Upper lobe of right lung (tissue), 1 donor: ENCODE results near the gene GRAMD1A. TPM values are rescaled to one million over a fixed set of nuclear protein-coding genes. Genes with fewer than 3 reads are reported as not detected.
"Not testable (repeated sequence)": the region's sequence is repeated elsewhere in the genome, so short reads cannot be mapped to it uniquely, and the experiment has no call there.

Source experiments
- ATAC-seq: fragments of 200-7000 bp; cut with Tn5 transposase; one replicate; pipeline ENCODE4 v1.9.1; 2020; ENCODE audit warnings: mild to moderate bottlenecking, moderate library complexity
- DNase-seq: peaks from one replicate; pipeline ENCODE4 v3.0.0-alpha.2; 2020
- H3K27ac ChIP-seq: fragments of 200-600 bp; one replicate; pipeline ENCODE4 v1.8.0; 2022
- H3K27me3 ChIP-seq: fragments of 200-600 bp; one replicate; pipeline ENCODE4 v1.8.0; 2022; ENCODE audit warnings: mild to moderate bottlenecking
- H3K36me3 ChIP-seq: fragments of 200-600 bp; one replicate; pipeline ENCODE4 v1.8.0; 2022
- H3K4me1 ChIP-seq: fragments of 200-600 bp; one replicate; pipeline ENCODE4 v1.8.0; 2022
- H3K4me3 ChIP-seq: fragments of 200-600 bp; one replicate; pipeline ENCODE4 v1.8.0; 2022; ENCODE audit warnings: mild to moderate bottlenecking
- H3K9me3 ChIP-seq: fragments of 200-600 bp; one replicate; pipeline ENCODE4 v1.8.0; 2022
- intact Hi-C: fragments of 100-400 bp; cut with DNase I; formaldehyde crosslinking; loops from one replicate; pipeline ENCODE4 v1.11.0; 2022
- total RNA-seq: library from RNA; stranded (reverse); fragmentation: NEBNext Ultra II Directional; extraction: Animal tissue kit (Norgen Biotek cat#: 25700); gene quantifications from one replicate; pipeline ENCODE4 v1.2.1, GENCODE V29; 2021
- TF ChIP-seq, protein P1 (sequence below): fragments of 200-600 bp; IDR thresholded peaks from one replicate; pipeline ENCODE4 v1.8.0; 2022; ENCODE audit warnings: antibody characterized with exemption
- donor health status: DM: no; HTN: yes; CAD: no; lungs with severe emphysema.

Gene GRAMD1A
- total RNA-seq, 1 donor from 2014 or later, result 107 TPM

GRCh38 chr19:35027851-35028599 is 27.9 kb downstream of the GRAMD1A start:
- no peak overlapping the region for H3K27ac ChIP-seq
- ATAC-seq, result no peak
- intact Hi-C loops, result no loop called here
- TF ChIP-seq, protein P1, sequence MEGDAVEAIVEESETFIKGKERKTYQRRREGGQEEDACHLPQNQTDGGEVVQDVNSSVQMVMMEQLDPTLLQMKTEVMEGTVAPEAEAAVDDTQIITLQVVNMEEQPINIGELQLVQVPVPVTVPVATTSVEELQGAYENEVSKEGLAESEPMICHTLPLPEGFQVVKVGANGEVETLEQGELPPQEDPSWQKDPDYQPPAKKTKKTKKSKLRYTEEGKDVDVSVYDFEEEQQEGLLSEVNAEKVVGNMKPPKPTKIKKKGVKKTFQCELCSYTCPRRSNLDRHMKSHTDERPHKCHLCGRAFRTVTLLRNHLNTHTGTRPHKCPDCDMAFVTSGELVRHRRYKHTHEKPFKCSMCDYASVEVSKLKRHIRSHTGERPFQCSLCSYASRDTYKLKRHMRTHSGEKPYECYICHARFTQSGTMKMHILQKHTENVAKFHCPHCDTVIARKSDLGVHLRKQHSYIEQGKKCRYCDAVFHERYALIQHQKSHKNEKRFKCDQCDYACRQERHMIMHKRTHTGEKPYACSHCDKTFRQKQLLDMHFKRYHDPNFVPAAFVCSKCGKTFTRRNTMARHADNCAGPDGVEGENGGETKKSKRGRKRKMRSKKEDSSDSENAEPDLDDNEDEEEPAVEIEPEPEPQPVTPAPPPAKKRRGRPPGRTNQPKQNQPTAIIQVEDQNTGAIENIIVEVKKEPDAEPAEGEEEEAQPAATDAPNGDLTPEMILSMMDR, result no peak
- H3K9me3 ChIP-seq, result no peaks in the 10 kb centered on the region
- H3K4me3 ChIP-seq, result no peak overlapping the region
- peaks cover 6% of the 10 kb centered on the region for H3K4me1 ChIP-seq
- H3K27me3 ChIP-seq, result no peaks in the 10 kb centered on the region
- peaks cover 49% of the 10 kb centered on the region for H3K36me3 ChIP-seq
- DNase-seq, result no peak

GRCh38 chr19:35028600-35028885 is 28.4 kb downstream of the GRAMD1A start:
- DNase-seq, H3K27me3 ChIP-seq, ATAC-seq, H3K9me3 ChIP-seq, H3K4me1 ChIP-seq, H3K4me3 ChIP-seq, H3K27ac ChIP-seq, intact Hi-C loops: not testable (repeated sequence)
- peaks cover 44% of the 10 kb centered on the region for H3K36me3 ChIP-seq

GRCh38 chr19:35029275-35029736 is 29.2 kb downstream of the GRAMD1A start:
- H3K4me3 ChIP-seq, intact Hi-C loops, H3K4me1 ChIP-seq, ATAC-seq, H3K27me3 ChIP-seq, H3K27ac ChIP-seq, DNase-seq, H3K9me3 ChIP-seq: not testable (repeated sequence)
- H3K36me3 ChIP-seq, result peaks cover 36% of the 10 kb centered on the region

DNA sequence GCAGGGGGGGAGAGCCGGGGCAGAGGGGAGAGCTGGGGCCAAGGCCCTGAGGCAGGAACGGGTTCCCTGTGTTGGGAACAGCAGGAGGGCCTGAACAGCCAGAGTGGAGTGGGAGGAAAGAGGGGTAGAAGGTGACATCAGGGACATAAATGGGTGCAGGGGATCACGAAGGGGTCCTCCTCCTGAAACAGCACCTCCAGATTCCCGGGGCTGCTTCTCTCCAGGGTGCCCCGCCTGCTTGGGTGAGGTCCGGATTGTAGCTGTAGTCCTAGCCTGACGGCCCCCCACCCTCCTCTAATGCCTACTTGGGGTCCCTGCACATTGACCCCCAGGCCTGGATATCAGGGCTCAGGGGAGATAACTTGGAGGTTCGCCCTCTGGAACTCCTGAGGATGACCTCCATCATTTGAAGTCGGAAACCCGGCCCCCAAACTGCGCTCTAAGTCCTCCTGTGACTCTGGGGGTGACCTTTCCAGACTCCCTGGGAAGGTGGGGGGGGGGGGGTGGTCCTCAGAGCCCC is 29.7 kb downstream of the GRAMD1A start:
- TF ChIP-seq, protein P1, result no peak
- H3K36me3 ChIP-seq, result peaks cover 32% of the 10 kb centered on the region
- intact Hi-C loops, result no loop called here
- no peaks in the 10 kb centered on the region for H3K9me3 ChIP-seq
- H3K4me3 ChIP-seq, result peak overlapping the region; percentile 37
- ATAC-seq (peak; percentile 1), DNase-seq (no peak)
- H3K27ac ChIP-seq, result no peak overlapping the region
- no peaks in the 10 kb centered on the region for H3K27me3 ChIP-seq
- H3K4me1 ChIP-seq, result peaks cover 6% of the 10 kb centered on the region

- peak; percentile 84 for DNase-seq
- TF ChIP-seq, protein P1, result no peak
- Histone ChIP-seq H3K4me3 (peak within 1 kb of the TSS; percentile 48), H3K27me3 (no peaks in the 10 kb centered on the region), H3K27ac (no peak within 1 kb of the TSS), H3K4me1 (peaks cover 6% of the 10 kb centered on the region), H3K36me3 (peaks cover 25% of the 10 kb centered on the region), H3K9me3 (no peaks in the 10 kb centered on the region)
- peak; percentile 79 for ATAC-seq
- intact Hi-C loops, result no loop called here
These were observed 30.3 kb downstream of the GRAMD1A start, which contains the start of gene SCN1B for GRCh38 chr19:35030257-35031071. Gene SCN1B, plus strand, starts transcription at chr19:35030470. Its CDS starts 351 bp downstream, at chr19:35030821.

DNA sequence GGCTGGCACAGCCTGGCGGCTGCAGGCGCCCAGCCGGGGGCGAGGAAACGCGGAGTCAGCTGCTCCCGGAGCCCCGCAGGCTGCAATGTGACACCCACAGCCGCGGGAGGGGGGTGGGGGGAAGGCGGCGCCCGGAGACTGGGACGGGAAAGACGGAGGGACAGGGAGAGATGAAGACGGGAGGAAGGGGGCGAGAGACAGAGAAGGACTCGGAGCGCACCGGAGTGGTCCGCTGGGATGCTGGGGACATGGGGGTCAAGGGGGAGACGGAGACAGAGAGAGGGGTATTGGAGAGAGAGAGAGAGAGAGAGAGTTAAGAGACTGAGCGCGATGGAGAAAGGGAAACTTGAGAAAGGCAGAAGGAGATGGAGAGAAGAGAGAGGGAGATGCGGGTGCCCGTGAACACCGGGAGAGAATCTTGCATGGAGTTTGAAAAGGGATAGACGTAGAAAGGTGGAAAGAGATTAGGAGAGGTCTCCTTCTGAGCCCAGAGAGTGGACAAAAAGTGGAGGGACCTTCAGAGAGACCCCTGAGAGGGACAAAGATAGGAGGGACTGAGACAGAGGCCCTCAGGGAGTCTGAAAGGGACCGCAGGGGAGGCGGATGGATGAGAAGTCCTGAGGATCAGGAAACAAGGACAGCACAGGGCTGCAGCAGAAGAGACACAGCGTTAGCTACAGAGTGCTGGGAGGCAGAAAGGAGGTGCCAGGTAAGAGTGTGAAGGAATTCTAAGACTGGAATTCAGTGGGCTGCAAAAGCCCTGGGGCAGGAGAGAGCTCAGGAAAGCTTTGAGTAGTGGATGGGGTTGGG is 31.2 kb downstream of the GRAMD1A start:
- peak overlapping the region; percentile 48 for H3K4me3 ChIP-seq
- H3K27me3 ChIP-seq, result no peaks in the 10 kb centered on the region
- DNase-seq (no peak), ATAC-seq (peak; percentile 2)
- peaks cover 17% of the 10 kb centered on the region for H3K36me3 ChIP-seq
- TF ChIP-seq, protein P1, result no peak
- no peak overlapping the region for H3K27ac ChIP-seq
- no peaks in the 10 kb centered on the region for H3K9me3 ChIP-seq
- intact Hi-C loops, result no loop called here
- peaks cover 6% of the 10 kb centered on the region for H3K4me1 ChIP-seq
